Measurements from ENCODE around the gene WDR86. TPM values are rescaled to one million over a fixed set of nuclear protein-coding genes. Genes with fewer than 3 reads are reported as not detected.

The WDR86 gene
- total and polyA plus RNA-seq, 2 experiments from 2014 or later: 9.1 to 59.1 TPM

GRCh38 chr7:151406051-151406875, 3.6 kb downstream of the WDR86 start (continued):
- TF ChIP-seq EZH2phosphoT487 (IDR thresholded peaks at IDR 0.05; ENCODE audit: unreplicated experiment) (no peak), NANOG (IDR thresholded peaks at IDR 0.05; ENCODE audit: borderline replicate concordance) (no peak), REST (IDR thresholded peaks at IDR 0.05; ENCODE audit: unreplicated experiment) (no peak), CTCF (conservative IDR thresholded peaks at IDR 0.05; ENCODE audit: low read depth in 2 of 2) (no peak), POLR2AphosphoS5 (IDR thresholded peaks at IDR 0.05; ENCODE audit: low read depth) (no peak), JUNB (IDR thresholded peaks at IDR 0.05; ENCODE audit: unreplicated experiment) (no peak), ZNF331 (CRISPR knock-in tag; IDR thresholded peaks at IDR 0.05; ENCODE audit: low read depth) (no peak)

GRCh38 chr7:151405588-151405987, 4.2 kb downstream of the WDR86 start:
- H2AFZ ChIP-seq: no peak overlapping the region
- H3K27ac ChIP-seq (ENCODE audit: low read depth): no peak overlapping the region
- no peak overlapping the region for H3K4me2 ChIP-seq
- H3K4me3 ChIP-seq: no peak overlapping the region
- no peaks in the 10 kb centered on the region; the same call in 1 of the 2 replicates for H4K20me1 ChIP-seq (replicated peaks; ENCODE audit: insufficient read depth)
- DNase-seq (ENCODE audit: low spot score): no peak
- H3K9me3 Mint-ChIP-seq: no peaks in the 10 kb centered on the region
- H3K4me3 Mint-ChIP-seq: no peak overlapping the region
- no peaks in the 10 kb centered on the region; the same call in 2 of the 3 replicates for H3K36me3 Mint-ChIP-seq (ENCODE audit: low read depth)
- ATAC-seq: no peak
- peaks cover 33% of the 10 kb centered on the region for H3K4me1 Mint-ChIP-seq
- H3K79me2 ChIP-seq (replicated peaks; ENCODE audit: insufficient read depth): no peaks in the 10 kb centered on the region; the same call in 1 of the 2 replicates
- 0 out of 2 replicates have a peak, but pooled peaks cover 3% of the 10 kb centered on the region for H3K27me3 ChIP-seq (ENCODE audit: insufficient read depth)
- no peak overlapping the region for H3K27ac Mint-ChIP-seq
- H3K36me3 ChIP-seq (ENCODE audit: insufficient read depth): no peaks in the 10 kb centered on the region
- peaks cover 8% of the 10 kb centered on the region; the same call in 1 of the 2 replicates for H3F3A ChIP-seq (replicated peaks; ENCODE audit: low read depth)
- peaks cover 7% of the 10 kb centered on the region for H3K4me1 ChIP-seq (ENCODE audit: insufficient read depth)
- H3K9me2 ChIP-seq (ENCODE audit: insufficient read depth): no peaks in the 10 kb centered on the region
- H3K27me3 Mint-ChIP-seq (ENCODE audit: insufficient read depth, low read depth, poor library complexity): peaks cover 22% of the 10 kb centered on the region
- TF ChIP-seq REST (IDR thresholded peaks at IDR 0.05; ENCODE audit: unreplicated experiment) (no peak), ZNF331 (CRISPR knock-in tag; IDR thresholded peaks at IDR 0.05; ENCODE audit: low read depth) (no peak), ZNF114 (CRISPR knock-in tag; IDR thresholded peaks at IDR 0.05) (no peak), NANOG (IDR thresholded peaks at IDR 0.05; ENCODE audit: borderline replicate concordance) (no peak), ETS1 (IDR thresholded peaks at IDR 0.05) (no peak), CREB1 (CRISPR knock-in tag; IDR thresholded peaks at IDR 0.05; ENCODE audit: low read depth) (no peak)

Data from GM23338 (cell line).